RWPE1 (cell line): ENCODE results near the gene ALDH1L1.

Experiments
- CTCF ChIA-PET: fragments of 350-600 bp; sonication (Branson Sonifier 250); formaldehyde crosslinking; extraction: SDS; loops from one replicate; lab custom pipeline; 2021; lab: Yijun Ruan, JAX
- POLR2A ChIA-PET: fragments of 400-600 bp; formaldehyde crosslinking; extraction: SDS; loops from one replicate; lab custom pipeline; 2020; ENCODE audit warnings: antibody characterized with exemption; ENCODE audit not compliant: low non-redundant PET; lab: Yijun Ruan, JAX
- DNase-seq: peaks from one replicate; pipeline ENCODE4 v3.0.0; 2012; ENCODE audit warnings: low spot score
- H3K27ac ChIP-seq: fragments of 450-650 bp; 2 replicates; pipeline ENCODE4 v1.5.1; 2017
- CTCF ChIP-seq: fragments of 450-650 bp; conservative IDR thresholded peaks from 2 replicates; pipeline ENCODE4 v1.5.1; 2017; ENCODE audit warnings: low read depth, mild to moderate bottlenecking

The ALDH1L1 gene

GRCh38 chr3:126111126-126111551 is 69.2 kb downstream of the ALDH1L1 start:
- no peak for TF ChIP-seq CTCF
- H3K27ac ChIP-seq, result no peak overlapping the region
- no peak for DNase-seq
- POLR2A ChIA-PET, result no interaction called here
- CTCF ChIA-PET, result interaction anchor here (0.6 kb wide), 1 partner anchor 1384 kb away, joined by 3 read pairs; no protein-coding TSS in a partner anchor

GRCh38 chr3:126110431-126111125 is 69.8 kb downstream of the ALDH1L1 start:
- no peak overlapping the region for H3K27ac ChIP-seq
- CTCF ChIA-PET, result interaction anchor here (0.6 kb wide), 1 partner anchor 334 kb away, joined by 4 read pairs; no protein-coding TSS in a partner anchor
- POLR2A ChIA-PET, result no interaction called here
- TF ChIP-seq CTCF, result no peak
- no peak for DNase-seq

GRCh38 chr3:126109880-126110235 is 70.5 kb downstream of the ALDH1L1 start:
- no peak for TF ChIP-seq CTCF
- CTCF ChIA-PET, result no interaction called here
- POLR2A ChIA-PET, result no interaction called here
- DNase-seq, result no peak
- H3K27ac ChIP-seq, result no peak overlapping the region

- H3K27ac ChIP-seq, result no peak overlapping the region
- no peak for TF ChIP-seq CTCF
- CTCF ChIA-PET, result no interaction called here
- POLR2A ChIA-PET, result no interaction called here
- DNase-seq, result no peak
These were observed 71.1 kb downstream of the ALDH1L1 start for GRCh38 chr3:126109146-126109879.

DNA sequence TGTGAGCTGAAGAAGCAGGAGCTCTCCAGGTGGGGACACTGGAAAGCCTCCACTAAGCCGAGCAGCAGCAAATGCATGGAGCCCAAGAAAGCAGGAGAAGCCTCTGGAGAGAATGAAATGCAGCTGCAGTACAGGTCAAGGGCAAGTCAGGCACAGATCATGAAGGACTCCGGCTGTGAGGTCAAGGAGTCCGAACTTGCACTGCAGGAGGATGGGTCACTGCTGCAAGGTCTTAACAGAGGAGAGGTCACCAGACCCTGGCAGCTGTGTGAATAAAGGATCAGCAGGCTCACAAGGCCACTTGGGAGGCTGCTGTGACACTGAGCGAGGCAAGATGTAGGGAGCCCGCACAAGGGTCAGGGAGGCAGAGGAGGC is 71.7 kb downstream of the ALDH1L1 start:
- TF ChIP-seq CTCF, result no peak

DNA sequence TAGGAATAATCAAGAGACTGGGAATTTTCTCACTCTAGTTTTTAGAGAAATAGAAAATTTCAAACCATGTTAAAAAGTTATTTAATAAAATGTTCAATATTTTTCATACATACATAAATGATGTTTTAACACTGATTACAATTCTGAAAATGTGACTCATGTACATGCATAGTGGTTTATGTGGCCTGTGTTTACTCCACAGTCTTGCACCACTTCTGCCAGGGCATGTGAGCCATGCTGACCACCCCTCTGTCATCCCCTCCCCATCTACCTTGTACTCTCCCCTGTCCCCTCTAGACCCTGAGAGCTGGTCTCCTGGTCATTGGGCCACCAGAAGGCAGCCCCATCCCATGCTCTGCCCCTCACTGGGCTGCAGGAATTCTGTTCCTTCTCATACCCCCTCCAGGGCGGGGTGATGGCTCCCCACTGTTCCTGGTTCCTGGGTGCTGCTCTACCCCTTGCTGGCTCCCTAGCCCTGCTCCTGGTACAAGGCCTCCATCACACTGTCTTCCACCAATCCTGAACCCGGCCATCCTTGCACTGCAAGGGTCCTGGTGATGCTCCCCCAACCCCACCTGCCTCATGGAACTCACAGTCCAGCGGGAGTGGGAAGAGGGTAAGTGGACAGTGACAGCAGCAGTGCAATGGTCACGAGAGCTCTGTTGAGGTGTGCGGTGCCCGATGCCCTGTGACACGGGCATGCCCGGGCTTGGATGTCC is 72.3 kb downstream of the ALDH1L1 start:
- no peak overlapping the region for H3K27ac ChIP-seq
- ChIA-PET POLR2A (no interaction called here), CTCF (interaction anchor here (0.6 kb wide), 1 partner anchor 45 kb away, joined by 7 read pairs; no protein-coding TSS in a partner anchor)
- TF ChIP-seq CTCF, result no peak
- no peak for DNase-seq

More for the DNA sequence above, 71.7 kb downstream of the ALDH1L1 start:
- ChIA-PET POLR2A (no interaction called here), CTCF (interaction anchor here (0.6 kb wide), 1 partner anchor 46 kb away, joined by 7 read pairs; no protein-coding TSS in a partner anchor)
- no peak overlapping the region for H3K27ac ChIP-seq
- no peak for DNase-seq
